NCI-H2227 treated with DMSO at 0.1 percent for 48 hours (cell line): Measurements from ENCODE around the gene TBX18.
A peak's percentile ranks its signal among the peaks of the same experiment; 100 is the strongest.

Experiments
- DNase-seq: peaks from one replicate; lab custom pipeline; 2025; lab: John Stamatoyannopoulos, UW

TBX18 gene

DNA sequence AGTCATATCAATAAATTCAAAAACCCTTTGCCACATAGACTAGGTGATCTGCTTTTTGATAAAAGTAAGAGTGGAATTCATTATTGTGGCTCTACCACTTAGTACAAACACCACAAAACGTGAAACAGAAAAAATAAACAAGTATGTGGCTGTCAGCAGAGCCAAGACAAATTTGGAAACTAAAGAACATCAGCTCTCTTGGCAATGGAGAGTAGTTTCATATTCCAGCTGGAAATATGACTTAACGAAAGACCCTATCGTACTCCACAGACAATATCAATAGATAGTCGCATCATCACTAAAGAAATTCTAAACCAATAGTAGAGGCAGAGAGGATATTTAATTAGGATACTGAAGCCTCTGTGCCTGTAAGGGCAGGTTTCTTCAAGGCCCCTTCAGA is 20.8 kb downstream of the TBX18 start:
- DNase-seq: no peak

DNA sequence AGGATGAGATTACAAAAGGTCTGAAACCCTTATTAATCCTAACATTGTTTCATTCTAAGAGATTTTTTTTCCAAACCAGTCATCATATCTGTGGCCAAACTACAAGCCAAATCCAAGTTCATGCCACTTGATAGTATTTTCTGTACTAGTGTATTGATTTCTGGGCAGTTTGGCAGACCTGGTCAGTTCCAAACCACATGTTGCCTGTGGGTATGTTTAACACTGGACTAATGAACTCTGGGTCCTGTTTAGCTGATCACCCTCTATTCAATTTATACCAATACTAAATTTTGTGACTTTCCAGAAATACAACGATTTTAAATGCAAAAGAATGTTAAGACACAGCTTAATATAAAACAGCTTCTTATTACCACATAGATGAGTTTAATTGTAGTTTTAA is 24.0 kb downstream of the TBX18 start:
- no peak for DNase-seq

DNA sequence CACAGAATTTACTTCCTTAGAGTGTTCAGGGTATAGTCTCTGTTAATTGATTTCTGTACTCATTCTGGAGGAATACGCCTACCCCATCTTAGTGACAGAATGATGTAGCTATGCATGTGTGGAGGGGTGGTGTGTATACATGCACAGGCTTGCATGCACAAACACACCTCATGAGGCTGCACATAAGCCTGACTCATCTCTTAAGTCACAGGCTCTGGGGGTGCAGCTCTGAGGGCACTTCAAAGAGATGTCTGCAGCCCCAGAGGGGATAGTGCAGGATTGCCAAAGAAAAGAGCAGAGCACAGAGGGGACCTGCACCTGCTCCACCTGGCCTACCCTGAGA is 24.6 kb downstream of the TBX18 start:
- no peak for DNase-seq

DNA sequence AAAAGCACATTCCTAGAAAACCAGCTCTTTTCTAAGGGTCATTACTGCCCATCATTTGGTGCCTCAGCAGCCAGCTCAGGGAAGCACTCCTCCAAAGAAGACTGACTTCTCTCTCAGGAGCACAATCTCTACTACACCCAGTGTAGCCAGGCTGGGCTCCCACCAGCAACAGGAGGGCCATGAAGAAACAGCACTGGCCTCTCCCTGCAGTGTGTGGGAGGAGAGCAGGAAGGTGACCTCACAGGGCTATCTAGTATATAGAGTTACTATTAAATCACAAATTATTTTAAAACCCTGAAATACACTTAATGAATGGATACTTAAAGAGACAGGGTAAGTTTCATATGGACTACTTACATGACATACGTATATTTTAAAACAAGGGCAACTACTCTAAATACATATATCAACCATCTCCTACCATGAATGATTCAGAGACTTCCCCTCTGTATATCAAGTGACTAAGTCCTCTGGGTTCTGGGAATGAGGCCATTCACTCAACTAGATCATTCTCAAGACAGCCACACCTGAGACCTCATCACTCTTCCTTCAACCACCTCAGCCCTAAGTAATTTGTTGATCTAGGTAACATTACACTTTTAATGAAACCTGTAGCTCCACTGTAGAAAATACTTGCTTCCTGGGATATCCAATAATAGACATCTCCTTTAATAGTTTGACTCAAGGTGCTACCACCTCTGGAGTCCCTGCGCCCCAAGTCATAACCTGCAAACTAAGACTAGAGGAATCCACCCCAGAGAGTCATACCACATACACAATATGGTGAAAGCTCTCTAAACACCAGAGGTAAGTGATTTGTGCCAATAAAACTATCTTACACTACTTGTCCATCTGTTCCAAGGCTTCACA is 25.2 kb downstream of the TBX18 start:
- no peak for DNase-seq

DNA sequence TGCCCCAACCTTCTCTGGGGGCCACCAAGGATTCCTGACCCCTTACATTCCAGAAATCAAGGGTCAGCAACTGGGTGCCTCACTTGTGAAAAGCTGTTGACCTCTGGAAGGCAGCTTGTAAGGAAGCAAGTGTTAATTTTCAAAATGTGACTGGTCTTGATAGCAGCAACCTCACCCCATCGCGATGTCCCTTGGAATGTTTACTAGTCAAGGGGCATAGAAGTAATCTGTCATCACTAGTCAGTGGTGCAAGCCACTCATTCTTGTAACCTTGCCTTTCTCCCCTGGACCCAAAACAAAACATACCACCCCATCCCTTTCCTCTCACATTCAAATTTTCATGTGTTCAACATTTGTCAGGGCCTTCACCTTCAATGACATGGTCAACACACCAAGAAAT is 30.5 kb downstream of the TBX18 start:
- no peak for DNase-seq

DNA sequence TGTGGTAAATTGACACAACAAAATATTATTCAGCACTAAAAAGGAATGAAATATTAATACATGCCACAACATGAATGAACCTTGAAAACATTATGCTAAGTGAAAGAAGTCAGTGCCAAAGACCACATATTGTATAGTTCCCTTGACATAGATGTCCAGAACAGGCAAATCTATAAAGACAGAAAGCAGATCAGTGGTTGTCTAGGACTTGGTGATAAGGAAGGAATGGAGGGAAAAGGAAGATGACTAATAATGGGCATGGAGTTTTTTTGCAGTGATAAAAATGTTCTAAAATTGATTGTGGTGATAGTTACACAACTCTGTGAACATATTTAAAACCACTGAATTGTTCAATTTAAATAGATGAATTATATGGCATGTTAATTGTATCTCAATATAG is 32.5 kb downstream of the TBX18 start:
- DNase-seq: no peak

DNA sequence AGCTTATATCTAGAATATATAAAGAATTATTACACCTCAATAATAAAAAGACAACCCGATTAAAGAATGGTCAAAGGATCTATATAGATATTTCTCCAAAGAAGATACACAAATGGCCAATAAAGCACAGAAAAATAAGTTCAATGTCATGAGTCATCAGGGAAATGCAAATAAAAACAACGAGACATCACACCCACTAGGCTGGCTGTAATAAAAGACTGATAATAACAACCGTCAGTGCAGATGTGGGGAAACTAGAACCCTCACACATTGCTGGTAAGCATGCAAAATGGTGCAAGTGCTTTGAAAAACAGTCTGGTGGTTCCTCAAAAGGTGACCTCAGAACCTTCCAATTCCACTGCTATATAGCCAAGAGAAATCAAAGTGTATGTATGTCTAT is 33.0 kb downstream of the TBX18 start:
- no peak for DNase-seq

DNA sequence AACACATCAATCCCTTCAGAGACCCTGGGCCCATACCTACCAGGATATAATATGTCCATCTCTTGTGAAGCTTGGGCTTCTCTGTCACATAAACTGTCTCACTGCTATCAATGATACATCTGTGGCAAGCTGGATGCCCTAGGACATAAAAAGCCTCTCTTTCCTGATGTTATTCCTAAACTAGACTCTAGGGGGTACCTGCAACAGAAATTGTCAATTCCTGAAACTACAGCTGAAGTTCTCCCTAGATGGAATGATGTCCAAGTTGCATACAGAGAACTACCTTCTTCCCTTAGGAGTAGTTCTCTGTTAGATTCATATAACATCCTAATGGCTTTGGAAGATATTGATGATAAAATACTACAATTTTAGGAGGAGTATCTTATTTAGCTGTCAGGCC is 35.8 kb downstream of the TBX18 start:
- DNase-seq: no peak

DNA sequence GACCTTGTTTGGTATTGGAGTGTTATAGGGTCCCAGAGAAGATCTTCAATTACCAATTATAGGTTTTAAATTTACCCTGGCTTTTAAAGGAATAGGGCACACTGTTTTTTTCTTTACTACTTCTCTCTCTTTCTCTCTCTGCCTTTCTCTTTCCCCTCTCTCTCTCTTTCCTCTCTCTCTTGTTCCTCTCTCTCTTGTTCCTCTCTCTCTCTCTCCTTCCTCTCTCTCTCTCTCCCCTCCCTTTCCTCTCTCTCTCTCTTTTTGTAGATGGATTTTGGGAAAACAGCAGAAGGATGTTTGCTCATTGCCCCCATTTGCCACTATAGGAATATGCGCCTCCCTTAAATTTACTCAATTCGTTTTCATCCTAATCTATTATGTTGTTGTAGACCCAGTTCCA is 45.2 kb downstream of the TBX18 start:
- no peak for DNase-seq

DNA sequence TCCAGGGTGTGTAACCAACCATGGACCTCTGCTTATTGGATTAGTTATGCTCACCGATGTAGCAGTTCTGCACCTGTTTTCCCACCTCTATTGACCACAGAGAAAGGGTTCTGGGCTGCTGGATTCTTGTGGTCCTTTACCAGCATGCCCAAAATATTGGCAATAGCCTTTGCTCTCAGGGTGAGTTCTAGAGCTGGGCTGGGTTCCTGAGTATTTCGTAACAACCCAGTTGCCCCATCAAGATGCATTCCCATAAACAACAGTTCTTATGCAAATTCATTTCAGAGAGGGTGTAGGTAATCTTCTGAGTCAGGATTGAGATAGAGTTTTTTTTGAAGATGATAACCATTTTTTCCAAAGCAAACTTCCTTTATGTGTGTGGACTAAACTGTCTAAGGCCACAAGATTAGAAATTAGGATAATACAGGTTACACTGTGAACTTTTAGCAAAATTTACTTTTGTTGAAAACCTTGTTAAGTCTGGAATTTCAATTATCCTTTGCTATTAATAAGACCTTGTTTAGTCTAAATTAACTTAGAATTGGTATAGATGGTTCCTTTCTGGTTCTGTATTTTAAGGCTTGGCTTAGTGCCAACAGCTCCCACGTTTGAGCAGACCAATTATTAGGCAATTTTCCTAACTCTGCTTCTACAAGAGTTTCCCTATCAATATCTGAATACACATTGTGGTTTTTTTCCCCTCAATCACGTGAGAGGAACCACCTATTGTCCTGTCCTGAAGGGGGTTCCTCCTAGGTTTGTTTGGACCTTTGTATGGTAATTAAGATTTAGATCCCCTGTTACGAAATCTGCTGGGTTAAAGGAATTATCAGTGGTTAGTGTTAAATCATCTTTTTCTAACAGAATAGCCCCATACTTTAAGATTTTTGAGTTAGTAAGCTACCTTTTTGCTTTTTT is 46.1 kb downstream of the TBX18 start:
- DNase-seq: no peak

DNA sequence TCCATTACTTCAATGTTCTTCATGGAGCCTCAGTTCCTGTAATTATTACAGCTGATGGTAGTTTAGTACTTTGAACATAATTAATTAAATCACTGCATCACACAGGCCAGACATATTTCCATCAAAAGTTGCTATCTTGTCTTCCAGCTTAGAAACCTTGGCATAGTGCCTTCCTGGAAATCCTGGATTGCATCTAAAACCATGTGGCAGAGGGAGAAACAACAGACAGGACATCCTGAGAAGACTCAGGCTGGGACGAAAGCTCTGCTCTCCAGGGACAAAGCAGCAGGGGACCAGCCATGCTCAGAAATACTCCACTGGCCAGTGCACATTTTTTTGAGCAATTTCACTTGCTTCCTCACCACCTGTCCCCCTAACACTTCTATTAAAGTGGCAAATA is 55.3 kb downstream of the TBX18 start:
- DNase-seq: no peak

DNA sequence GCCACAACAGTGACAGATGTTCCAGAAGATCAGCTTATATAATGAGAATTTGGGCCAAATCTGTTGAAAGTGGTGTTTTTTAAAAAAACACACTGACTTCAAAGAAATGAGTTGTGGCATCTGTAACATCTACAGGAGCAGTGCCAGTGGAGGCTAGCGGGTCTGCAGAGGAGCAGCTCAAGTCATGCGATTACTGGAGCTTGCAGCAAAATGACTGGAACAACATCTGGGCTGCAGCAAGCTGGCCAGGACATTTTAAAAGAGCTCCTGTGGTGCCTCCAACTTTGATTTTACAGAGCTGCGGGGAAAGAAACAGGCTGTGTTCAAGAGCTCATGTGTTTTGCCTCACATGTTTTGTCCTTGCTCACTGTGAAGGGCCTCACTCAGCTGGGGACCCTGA is 57.2 kb downstream of the TBX18 start:
- peak; percentile 54 for DNase-seq

DNA sequence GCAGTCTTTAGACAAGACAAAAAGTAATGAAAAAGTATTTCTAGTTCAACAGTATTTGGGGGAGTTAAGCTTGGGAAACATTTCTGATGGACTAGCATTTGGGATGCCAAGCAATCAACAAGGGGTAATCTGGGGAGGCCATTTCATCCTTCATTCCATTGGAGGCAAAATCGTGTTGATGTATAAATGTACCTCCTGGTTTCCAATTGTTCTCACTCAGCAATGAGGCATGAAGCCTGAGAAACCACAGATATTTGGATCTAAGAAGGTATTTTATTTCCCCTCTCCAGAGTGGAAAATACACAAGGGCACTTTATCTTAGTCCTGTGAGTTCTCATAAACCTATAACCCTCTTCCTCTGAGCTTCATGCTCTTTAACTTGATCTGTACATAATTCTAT is 68.2 kb downstream of the TBX18 start:
- DNase-seq: no peak

DNA sequence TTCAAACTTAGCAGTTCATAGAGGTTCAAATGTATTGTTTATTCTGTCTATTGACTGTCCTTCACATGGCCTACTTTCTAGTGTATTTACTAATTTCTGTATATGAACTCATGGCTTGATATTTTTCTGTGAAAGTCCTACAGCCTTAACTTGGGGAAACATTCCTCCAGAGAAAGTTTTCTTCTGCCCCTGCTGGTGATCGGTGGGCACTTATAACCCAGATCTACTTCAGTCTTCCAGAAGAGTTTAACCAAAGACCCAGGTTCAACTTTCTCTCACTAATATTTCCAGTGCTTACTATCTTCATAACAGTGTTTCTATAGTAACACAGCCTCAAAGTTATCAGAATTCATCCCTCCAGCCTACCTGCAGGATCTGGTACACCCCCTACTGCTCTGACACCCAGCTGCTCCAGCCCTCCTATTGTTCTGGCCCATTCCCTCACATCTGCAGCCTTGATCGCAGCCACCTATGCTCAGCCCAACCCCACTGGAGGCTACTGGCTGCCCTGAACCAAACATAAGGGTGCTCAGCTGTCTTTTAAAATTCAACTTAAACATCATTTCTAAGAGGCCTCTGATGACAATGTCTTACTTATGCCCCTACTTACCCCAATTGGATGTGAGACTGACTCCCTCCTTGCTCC is 72.3 kb downstream of the TBX18 start:
- no peak for DNase-seq

DNA sequence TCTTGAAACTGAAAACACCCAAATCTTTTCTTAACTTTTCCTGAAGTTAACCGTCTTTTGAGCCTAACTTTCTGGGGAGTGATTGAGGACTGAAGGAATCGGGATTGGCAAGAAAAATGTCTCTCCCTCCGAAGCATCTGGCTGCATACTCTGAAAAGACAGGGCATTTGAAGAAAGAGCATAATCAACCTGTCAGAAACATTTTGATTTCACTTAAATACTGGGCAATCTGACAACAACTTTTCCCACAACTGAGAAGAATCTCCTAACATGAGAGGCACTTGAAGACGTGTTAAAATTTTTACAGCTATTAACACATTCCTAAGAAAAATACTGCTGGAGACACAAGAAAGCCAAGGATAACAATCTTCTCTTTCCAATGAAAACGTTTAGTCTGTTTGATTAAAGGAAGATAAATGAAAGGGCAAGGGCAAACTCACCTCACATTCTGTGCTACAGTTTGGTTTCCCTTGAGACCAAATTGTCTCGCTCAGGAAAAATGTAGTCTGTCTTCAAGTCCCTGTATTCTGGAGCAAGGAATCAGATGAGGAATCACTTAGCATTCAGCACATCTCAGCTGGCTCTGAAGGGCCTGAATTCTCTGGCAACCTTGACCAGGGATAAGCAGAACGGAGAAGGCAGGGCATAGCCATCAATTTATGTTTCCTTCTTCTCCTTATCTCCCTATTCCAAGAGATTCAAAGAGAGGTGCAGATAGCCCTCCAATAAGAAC is 76.1 kb downstream of the TBX18 start:
- DNase-seq: no peak

DNA sequence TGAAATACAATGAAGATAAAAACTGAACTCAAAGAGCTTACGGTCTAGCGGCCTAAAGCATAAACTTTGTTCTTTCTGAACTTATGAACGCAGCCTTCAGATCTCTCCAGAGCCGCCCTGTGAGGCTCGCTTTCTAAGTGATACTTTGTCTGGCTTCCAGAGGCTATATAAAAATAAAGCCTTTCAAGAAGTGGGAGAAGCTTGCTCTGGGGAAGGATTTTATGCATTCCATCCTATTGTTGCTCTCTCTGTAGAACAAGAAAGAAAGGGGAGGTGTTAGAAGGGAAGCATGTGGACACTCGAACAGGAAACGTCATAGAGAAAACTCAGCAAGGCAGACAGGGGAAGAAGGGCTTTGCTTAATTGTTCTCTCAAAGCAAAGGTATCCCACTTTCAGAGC is 77.0 kb downstream of the TBX18 start:
- DNase-seq: no peak

DNA sequence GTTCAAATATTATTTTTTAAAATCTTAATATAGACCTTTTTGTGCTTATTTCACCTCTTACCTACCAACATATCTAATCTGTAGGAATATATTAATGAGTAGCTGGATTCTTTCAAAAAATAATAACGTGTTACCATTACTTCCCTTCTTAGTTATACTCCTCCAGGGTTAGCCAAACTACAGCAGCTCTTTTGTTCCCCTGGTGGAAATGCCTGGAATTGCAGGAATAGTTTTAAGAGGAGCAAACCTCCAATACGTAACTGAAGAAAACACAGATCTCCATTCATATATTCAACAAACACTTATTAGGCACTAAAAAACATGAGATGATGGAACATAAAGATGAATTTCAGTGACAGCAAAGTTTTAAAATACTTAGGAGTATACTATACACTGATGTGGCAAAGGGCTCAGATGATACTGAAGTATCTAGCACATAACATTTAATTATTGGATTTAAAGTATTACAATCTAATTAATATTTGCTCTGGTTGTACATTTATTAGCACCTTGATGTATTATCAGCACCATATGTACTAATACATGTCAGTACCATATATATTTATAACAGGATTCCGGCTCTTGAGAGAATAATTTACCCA is 78.3 kb downstream of the TBX18 start:
- no peak for DNase-seq

DNA sequence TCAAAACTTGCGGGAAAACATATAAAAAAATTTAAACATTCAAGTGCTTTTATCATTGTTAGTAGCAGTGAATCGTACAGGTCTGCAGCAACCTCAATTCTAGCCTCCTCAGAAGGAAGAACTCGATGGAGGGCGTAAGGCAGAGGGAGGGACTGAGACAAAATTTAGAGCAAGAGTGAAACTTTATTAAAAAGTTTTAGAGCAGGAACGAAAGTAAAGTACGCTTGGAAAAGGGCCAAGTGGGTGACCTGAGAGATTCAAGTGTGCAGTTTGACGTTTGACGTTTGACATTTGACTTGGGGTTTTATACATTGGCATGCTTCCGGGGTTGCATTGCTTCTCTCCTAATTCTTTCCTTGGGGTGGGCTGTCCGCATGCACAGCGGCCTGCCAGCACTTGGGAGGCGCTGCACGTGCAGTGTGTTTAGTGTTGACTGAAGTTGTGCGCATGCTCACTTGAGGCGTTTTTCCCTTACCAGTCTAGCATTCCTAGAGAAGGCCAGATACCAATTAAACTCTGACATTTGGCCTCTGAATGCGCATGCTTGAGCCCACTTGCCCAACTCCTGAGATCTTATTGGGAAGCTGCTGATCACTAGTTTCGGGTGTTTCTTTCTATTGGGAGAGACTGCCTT is 82.6 kb downstream of the TBX18 start:
- no peak for DNase-seq

DNA sequence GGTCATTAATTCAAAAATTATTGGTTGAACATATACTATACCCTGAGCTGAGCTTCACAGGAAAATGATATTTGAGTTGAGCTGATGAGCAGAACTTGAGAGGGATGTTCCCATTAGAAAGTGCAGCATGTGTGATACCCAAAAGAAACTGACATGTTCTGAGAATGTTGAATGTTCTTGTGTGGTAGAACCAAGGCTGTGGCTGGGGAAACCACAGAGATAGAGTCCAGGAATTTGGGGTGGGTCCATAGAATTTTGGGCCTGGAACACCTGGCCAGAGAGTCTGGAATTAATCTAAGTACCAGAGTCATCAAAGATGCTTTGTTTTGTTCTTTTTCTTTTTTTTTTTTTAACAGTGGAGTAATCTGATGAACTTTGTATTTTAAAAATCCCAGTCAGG is 88.7 kb downstream of the TBX18 start:
- no peak for DNase-seq

DNA sequence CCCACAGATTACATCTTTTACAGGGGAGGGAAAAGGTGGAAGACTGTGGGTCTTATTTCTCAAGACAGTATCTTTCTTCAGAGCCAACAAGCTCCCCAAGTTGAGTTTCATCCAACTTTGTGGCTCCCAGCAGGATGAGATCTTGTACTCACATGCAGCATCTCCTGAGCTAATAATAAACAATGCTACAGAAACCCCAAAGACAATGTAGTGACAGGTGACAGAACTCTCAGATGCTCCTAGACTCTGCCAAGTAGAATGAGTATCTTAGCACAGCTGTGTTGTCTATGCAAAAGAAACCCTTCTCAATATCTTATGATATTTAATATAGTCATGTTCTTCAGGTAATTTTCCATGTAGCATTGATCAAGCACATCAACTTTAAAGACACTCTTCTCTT is 90.0 kb downstream of the TBX18 start:
- DNase-seq: no peak

DNA sequence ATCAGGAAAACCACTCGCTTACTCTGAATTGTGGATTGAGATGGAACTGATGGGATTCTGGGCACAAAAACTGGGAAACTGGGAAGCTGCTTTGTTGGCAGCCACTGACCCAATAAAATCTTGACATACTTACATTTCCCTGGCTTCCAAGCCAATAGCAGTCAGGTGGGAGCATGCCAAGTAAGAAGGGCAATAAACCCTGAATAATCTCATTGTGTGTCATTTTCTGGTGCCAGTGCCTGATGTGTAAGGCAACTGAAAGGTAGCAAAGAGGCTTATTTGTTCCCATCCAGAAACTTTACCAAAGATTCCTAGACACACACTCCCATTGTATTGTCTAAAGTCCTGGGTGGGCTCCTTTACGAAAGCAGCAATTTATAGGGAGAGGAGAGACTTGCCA is 93.2 kb downstream of the TBX18 start:
- no peak for DNase-seq
